GM21723 (cell line): Measurements from ENCODE around the gene CAVIN2.

Experiments used
- ATAC-seq: cut with Tn5 transposase; IDR thresholded peaks from one replicate; pipeline ENCODE4 v1.9.1; 2021; ENCODE audit warnings: mild to moderate bottlenecking, moderate library complexity; ENCODE audit not compliant: unreplicated experiment

The CAVIN2 gene

DNA sequence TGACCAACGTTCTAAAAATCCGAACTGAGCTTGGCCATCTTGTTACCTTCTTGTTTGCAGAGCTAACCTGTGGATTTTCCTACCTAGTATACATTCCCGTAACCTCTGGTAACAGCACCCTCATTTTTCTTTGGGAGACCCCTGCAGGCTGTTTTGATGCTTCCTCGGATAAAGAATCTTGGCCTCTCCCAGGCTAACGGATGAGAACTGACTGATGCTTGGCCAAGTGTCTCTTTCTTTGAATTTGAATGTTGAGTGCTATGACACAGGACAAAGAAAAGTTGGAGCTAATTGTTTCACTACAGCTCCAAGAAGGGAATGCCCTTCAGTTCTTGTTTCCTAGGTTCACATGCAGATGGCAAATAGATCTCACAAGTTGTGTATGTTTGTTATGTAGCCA, 19.3 kb upstream of the CAVIN2 start:
- ATAC-seq = no peak

DNA sequence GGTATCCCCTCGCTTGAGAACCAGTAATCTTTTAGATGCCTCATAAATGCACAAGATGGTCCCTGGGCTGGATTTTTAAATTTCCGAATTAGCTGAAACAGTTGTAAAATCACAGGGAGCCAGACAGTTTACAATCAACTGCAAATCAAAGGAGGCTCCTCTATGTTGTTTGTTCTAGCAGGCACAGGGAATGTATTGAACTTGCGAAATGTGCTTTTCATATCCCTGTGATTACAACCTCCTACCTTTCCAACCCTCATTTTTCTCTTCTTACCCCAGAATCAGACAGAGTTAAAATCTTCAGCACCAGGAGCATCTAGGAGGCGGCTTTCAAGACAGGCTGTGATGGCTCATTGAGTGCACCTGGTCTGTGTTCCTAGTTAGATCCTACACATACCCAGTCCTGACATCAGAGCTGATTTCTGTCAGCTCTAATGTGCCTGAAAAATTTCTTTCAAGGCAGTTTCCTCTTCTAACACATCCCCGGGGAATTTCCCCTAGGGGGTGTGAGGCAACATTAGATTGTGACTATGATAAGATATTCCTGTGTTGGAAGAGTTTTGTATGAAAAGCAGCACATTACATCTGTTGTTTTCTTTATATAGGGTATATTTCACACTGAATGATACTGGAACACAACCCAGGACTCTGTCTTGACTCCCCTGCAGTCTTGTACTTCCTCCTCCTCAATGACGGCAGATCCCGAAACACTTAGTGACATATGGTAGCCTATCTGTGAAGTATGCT, 17.9 kb upstream of the CAVIN2 start:
- ATAC-seq = no peak

DNA sequence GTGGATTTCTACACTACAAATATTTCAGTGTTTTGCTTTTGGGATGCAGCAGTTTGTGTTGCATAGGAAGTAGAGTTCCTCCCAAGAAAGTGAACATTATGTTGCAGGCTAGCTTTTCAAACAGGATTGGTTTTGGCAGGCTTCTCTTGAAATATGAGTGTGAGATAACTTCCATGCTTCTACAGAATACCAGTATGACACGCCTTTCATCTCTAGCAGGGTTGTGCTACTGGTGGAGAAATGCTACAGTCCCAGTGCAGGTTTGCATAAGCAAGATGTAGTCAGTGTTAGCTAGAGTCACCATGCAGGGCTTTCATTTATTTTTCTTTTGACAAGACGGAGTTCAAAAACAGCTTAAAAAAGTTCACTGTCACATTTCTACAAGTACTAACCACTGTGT, 17.1 kb upstream of the CAVIN2 start:
- ATAC-seq = no peak

DNA sequence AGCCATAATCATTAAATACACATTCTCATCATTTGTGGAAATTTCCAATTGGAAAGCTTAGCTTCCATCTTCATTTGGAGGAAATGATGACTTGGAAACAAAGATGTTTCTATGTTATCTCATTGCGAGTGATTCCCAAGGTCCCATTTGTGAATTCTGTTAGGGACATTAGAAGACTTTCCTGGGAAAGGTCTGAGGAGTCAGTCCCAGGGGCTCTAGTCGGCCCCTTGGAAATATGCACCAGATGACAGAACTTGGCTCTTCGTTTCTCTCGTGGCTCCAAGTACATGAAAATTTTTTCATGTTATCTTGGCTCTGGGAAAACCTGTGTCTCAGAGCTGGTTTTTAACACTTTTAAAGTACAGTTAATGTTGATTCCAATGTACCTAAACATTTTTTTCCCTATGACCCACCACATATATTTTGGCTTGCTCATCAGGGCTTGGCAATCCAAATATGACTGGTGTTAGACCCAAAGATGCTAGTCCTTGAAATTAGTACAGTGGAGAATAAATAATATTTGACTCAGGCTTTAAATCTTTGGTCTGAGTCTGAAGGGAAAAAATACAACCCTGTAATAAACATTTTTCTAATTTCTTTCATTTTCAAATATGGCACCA, 15.4 kb upstream of the CAVIN2 start:
- no peak for ATAC-seq

GRCh38 chr2:191860760-191861466, 14.0 kb upstream of the CAVIN2 start:
- ATAC-seq = no peak

GRCh38 chr2:191859681-191860080, 12.8 kb upstream of the CAVIN2 start:
- no peak for ATAC-seq

DNA sequence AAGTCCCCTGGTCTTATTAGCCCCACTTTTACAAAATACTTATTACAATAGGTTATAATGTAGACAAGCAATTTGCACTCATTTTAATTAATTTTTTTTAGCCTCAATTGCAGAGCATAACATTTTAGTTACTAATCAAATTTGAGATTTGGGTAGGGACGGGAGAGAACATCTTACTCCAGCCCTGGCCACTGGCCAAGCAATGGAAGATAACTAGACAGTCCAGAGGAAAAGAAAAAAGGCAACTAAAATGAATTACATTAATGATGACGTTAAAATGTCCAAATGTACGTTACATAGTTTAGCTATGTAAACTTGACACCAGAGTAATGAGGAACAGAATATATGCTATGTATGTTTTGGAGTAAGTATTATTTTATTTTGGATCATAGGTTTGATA, 11.0 kb upstream of the CAVIN2 start:
- no peak for ATAC-seq

- no peak for ATAC-seq
Observed at GRCh38 chr2:191857259-191857805, 10.4 kb upstream of the CAVIN2 start.

DNA sequence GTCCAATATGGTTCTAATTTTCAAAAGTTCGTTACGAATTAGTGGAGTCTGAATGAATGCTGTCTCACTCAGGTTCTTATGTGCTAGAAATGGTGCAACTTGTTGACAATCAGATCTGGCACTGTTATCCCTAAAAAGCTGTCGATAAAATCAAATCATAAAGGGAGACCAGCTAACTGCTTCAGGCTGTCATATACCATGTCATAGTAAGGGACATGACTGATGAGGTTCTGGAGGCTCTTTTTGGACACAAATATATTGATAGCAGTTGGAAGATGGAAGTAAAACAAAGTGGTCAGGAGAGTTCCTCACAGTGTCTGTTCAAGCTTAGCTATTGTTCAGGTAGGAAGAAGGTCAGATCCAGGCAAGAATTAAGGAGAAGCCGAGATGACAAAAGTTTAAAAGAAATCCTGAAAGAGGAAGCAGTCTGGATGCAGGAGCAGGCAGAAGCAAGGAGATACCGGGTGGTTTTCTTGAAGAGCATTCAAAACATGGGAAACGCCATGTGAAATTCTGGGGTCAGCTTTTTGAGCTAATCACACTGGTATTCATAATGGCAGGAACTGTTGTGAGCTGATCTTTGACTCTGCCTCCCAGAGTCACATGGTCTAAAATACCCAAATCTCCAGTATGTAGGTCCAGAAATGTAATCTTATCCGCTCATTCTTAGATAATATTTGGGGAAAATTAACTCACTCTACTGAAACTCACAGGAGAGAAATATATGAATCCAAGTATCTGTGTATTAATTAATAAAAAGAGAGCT, 9.4 kb upstream of the CAVIN2 start:
- ATAC-seq = no peak

GRCh38 chr2:191855382-191855781, 8.5 kb upstream of the CAVIN2 start:
- no peak for ATAC-seq

- ATAC-seq = no peak
Observed at GRCh38 chr2:191854382-191855372, 7.8 kb upstream of the CAVIN2 start.

DNA sequence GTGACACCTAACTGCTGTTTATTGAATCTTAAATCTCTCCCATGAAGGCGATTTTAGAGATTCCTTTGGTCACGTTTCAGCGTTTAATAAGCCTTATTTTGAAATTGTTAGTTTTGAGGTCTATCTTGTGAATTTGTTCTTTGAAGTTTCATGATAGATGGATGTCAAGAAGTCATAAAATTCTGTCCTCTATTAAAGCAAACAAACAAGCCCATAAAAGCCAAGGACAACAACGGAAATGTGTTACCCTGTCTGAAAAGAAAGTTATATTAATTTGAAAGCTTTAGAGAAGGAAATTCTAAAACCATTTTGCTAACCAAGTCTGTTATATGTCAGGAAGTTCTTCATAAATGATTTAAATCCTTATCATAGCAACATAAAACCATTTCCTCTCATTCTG, 7.0 kb upstream of the CAVIN2 start:
- ATAC-seq = no peak

DNA sequence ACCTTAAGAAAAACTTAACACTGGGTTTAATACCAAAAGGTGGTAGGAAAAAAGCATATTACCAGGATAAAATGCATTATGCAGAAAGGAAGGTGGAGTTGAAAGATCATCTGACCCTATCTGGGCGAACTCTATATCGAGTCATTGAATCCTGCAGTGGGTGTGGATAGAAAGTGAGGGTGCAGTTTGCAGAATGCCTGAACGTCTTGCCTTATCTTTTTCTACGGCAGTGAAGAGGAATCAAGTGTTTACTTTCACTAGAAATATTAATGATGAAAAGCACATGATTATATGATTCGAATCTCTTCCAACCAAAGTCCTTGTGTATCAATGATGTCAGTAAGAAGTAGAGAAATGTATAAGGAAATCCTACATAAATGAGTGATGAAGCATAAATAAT, 4.3 kb upstream of the CAVIN2 start:
- no peak for ATAC-seq

- no peak for ATAC-seq
Observed at GRCh38 chr2:191848771-191849767, 2.2 kb upstream of the CAVIN2 start.

DNA sequence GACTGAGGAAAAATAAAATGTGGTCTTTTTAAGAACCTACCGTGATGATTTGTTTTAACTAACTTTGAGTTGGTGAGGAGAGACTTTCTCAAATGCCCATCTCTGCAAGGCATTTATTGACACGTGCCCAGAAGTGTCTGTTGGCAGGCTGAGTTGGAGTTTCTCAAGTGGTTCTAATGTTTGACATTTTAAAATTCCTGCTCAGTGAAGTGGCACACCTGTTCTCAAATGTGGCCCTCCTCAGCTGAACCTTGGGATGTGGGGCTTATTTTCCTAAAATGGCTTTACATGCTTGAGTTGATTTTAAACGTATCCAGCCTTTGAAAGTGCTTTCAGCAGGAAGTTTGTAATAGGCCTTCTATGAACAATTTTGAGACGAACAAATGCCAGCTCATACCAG, 876 bp upstream of the CAVIN2 start:
- ATAC-seq = no peak

DNA sequence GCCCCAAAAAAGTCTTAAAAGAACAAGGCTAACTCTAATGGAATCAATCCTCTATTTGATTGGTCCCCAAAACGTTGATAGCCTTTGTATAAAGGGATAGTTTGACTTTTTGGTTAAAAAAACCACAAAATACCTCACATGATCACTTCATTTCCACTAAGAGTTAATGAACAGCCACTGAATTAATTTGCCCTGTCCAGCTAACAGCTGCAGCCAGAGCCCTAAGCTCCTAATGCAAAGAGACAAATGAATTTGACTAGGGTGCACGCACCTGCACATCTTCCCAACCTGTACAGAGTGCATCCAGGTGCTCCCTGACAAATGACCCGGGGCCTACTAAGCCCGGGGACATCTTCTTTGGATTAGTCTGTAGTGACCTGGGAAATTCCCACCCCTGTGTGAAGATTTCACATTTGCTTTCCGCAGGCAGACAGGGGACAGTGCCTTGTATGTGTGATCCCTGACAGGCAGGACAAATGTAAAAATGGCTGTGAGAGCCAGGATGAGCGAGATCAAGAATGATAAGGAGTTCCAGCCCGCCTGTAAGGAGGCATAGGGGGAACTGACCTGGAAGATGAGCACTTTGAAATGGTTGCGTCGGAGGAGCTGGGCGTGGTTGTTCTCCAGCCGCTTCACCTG, 893 bp downstream of the CAVIN2 start:
- no peak for ATAC-seq

DNA sequence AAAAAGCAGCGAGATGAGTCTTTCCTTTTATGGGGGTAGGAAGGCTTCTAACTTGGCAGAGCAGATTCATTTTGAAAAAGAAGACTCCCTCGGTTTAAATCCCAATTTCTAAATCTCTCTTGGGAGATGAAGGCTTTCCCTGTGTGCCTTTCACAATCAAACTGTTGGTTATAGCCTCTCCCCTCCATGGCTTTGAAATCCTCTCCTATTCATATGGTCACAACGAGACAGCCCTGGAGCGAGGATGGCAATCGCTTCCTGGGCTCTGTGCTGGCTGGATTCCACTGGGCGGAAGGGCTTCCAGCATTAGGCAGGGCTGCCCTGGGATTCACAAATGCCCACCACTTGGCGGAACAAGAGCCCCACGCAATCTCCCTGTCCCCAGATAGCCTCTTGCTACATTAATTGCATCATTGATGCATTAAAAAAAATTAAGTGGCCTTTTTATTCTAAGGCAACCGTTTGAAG, 1.6 kb downstream of the CAVIN2 start:
- no peak for ATAC-seq

DNA sequence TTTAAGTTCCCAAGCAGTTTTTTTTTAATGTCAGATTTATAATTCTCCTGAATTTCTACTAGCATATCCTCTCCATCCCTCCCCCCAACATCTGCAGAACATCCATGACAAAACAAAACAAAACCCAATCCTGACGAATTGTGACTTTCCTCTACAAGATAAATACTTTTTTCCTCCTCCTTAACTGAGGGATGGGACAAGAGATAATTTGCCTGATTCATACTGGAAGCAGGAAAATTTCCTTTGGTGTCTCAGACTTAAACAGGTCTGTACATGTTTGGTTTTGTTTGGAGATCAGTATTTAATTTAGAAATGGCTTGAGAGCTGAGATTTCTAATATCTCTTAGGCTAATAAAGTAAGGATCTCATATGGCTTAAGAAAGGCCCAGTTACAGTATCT, 2.2 kb downstream of the CAVIN2 start:
- ATAC-seq = no peak
